WI38 (cell line): Measurements from ENCODE around the gene LAMA1.

ENCODE experiments used
- H3K4me3 ChIP-seq: 2 replicates; pipeline ENCODE4 v1.5.1; 2011; ENCODE audit warnings: low read depth, mild to moderate bottlenecking, control low read depth, low read length
- CTCF ChIP-seq: IDR thresholded peaks from 2 replicates; pipeline ENCODE4 v1.5.1; 2012; ENCODE audit warnings: low read depth, mild to moderate bottlenecking, control low read depth, low read length

Gene LAMA1

GRCh38 chr18:7089369-7089768 lies 28.2 kb downstream of the LAMA1 start:
- TF ChIP-seq CTCF, result no peak
- no peak overlapping the region for H3K4me3 ChIP-seq

DNA sequence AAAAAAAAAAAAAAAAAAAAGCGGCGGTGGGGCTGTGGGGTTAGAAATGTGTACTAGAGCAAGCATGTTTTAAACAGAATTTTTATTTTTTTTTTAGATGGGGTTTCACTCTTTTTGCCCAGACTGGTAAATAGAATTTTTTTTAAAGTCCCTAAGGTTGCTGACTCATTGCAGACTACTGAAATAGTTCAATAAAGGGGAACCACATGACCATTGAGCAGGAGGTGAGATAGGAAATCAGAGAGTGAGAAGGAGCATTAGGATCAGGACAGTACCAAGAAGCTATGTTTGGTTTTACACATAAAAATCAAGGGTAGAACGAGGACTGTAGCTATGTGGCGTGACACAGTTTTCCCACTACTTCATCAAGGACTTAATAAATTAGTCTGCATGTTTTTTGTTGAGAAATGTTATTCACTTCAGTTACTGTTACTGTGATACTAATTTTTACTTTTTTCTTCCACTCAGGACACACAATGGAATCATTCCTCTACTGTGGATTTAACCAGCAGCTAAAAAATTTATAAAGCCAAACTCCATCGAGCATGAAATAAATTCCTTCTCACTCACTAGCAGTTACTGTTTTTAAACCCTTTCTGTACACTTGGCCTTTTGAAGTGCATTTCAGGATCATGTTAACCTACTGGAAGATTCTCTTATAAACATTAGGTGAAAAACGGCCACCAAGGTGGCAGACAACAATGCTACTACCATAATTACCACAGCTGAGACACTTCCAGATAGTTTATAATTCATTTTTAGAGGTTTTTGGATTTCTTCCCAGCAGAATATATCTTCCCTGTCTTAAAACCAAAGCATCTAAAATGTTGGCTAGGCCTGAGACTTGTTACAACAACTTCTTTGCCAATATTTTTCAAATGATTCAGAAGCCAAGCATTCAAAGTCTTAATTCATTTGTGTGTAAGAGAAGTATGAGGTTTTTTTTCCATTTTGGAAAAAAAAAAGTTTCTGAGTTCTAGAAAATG lies 33.2 kb downstream of the LAMA1 start:
- TF ChIP-seq CTCF, result no peak
- no peak overlapping the region for H3K4me3 ChIP-seq

- TF ChIP-seq CTCF, result no peak
- H3K4me3 ChIP-seq, result no peak overlapping the region
Observed at GRCh38 chr18:7082671-7083070, 34.9 kb downstream of the LAMA1 start.

GRCh38 chr18:7079231-7079630 lies 38.4 kb downstream of the LAMA1 start:
- no peak overlapping the region for H3K4me3 ChIP-seq

GRCh38 chr18:7072593-7072992 lies 45.0 kb downstream of the LAMA1 start:
- no peak for TF ChIP-seq CTCF
- no peak overlapping the region for H3K4me3 ChIP-seq

More at GRCh38 chr18:7079231-7079630, 38.4 kb downstream of the LAMA1 start:
- TF ChIP-seq CTCF, result no peak

DNA sequence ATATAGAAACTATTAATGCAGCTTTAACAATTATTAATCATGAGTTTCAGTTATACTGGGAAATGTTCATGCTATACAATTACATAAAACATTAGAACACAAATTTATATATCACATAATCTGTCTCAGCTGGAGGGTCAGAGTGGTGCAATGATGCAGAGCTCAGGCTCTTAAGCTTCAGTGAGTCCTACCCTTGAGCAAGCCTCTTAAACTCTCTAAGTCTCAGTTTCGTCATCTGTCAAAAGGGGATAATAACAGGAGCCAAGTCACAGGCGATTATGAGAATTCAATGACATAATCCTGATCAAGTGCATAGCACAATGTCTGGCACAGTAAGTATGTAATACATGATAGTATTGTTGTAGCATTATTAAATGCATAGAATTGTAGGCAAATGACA lies 46.0 kb downstream of the LAMA1 start:
- TF ChIP-seq CTCF, result no peak

GRCh38 chr18:7070466-7070865 lies 47.1 kb downstream of the LAMA1 start:
- H3K4me3 ChIP-seq, result no peak overlapping the region
- TF ChIP-seq CTCF, result no peak

More for the DNA sequence above, 46.0 kb downstream of the LAMA1 start:
- H3K4me3 ChIP-seq, result no peak overlapping the region
